ENCODE data around the gene SCN2A.

GRCh38 chr2:165240916-165241315 is 1.7 kb downstream of the SCN2A start:
- TF ChIP-seq EZH2 (IDR thresholded peaks at IDR 0.05; ENCODE audit: low read length, unreplicated experiment): no peak
- TF ChIP-seq, protein P1, sequence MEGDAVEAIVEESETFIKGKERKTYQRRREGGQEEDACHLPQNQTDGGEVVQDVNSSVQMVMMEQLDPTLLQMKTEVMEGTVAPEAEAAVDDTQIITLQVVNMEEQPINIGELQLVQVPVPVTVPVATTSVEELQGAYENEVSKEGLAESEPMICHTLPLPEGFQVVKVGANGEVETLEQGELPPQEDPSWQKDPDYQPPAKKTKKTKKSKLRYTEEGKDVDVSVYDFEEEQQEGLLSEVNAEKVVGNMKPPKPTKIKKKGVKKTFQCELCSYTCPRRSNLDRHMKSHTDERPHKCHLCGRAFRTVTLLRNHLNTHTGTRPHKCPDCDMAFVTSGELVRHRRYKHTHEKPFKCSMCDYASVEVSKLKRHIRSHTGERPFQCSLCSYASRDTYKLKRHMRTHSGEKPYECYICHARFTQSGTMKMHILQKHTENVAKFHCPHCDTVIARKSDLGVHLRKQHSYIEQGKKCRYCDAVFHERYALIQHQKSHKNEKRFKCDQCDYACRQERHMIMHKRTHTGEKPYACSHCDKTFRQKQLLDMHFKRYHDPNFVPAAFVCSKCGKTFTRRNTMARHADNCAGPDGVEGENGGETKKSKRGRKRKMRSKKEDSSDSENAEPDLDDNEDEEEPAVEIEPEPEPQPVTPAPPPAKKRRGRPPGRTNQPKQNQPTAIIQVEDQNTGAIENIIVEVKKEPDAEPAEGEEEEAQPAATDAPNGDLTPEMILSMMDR (conservative IDR thresholded peaks at IDR 0.05; ENCODE audit: low read depth, low read length): no peak
